HG02973 (cell line): ENCODE measurements around the gene SLC25A42.

ENCODE experiments used
- ATAC-seq: cut with Tn5 transposase; IDR thresholded peaks from one replicate; pipeline ENCODE4 v1.9.1; 2021; ENCODE audit warnings: moderate library complexity; ENCODE audit not compliant: unreplicated experiment

SLC25A42 gene

GRCh38 chr19:19050104-19050503 is 13.7 kb upstream of the SLC25A42 start:
- ATAC-seq = no peak

- ATAC-seq = no peak
Measured at GRCh38 chr19:19050731-19051130, 13.1 kb upstream of the SLC25A42 start.

- ATAC-seq = no peak
Measured at GRCh38 chr19:19051478-19052213, 12.1 kb upstream of the SLC25A42 start.

GRCh38 chr19:19052921-19053320 is 10.9 kb upstream of the SLC25A42 start:
- ATAC-seq = no peak

GRCh38 chr19:19053508-19054314 is 10.1 kb upstream of the SLC25A42 start:
- ATAC-seq = no peak

GRCh38 chr19:19054315-19054938 is 9.4 kb upstream of the SLC25A42 start:
- no peak for ATAC-seq

GRCh38 chr19:19054939-19055440 is 8.8 kb upstream of the SLC25A42 start:
- no peak for ATAC-seq

- no peak for ATAC-seq
Measured at GRCh38 chr19:19055701-19056100, 8.1 kb upstream of the SLC25A42 start.

GRCh38 chr19:19056636-19057275 is 7.0 kb upstream of the SLC25A42 start:
- no peak for ATAC-seq

GRCh38 chr19:19057317-19057716 is 6.5 kb upstream of the SLC25A42 start:
- no peak for ATAC-seq

GRCh38 chr19:19057720-19058119 is 6.1 kb upstream of the SLC25A42 start:
- no peak for ATAC-seq

GRCh38 chr19:19059018-19059836 is 4.6 kb upstream of the SLC25A42 start:
- ATAC-seq = no peak

- ATAC-seq = no peak
Measured at GRCh38 chr19:19059837-19060611, 3.8 kb upstream of the SLC25A42 start.

- no peak for ATAC-seq
Measured at GRCh38 chr19:19061506-19061905, 2.3 kb upstream of the SLC25A42 start.

GRCh38 chr19:19062454-19063182 is 1.2 kb upstream of the SLC25A42 start:
- ATAC-seq = no peak

- ATAC-seq = no peak
Measured at GRCh38 chr19:19064098-19064722, 416 bp downstream of the SLC25A42 start.

- ATAC-seq = no peak
Measured at GRCh38 chr19:19064811-19065745, 1.3 kb downstream of the SLC25A42 start.
